NCI-H187 treated with DMSO at 0.1 percent for 48 hours (cell line): ENCODE measurements around the gene RABGAP1.

ENCODE experiments used
- DNase-seq: peaks from one replicate; lab custom pipeline; 2025; lab: John Stamatoyannopoulos, UW

RABGAP1 gene

GRCh38 chr9:123083680-123084079 lies 142.9 kb downstream of the RABGAP1 start:
- DNase-seq, result no peak

- DNase-seq, result no peak
Measured at GRCh38 chr9:123084256-123084655, 143.4 kb downstream of the RABGAP1 start.

GRCh38 chr9:123085916-123086315 lies 145.1 kb downstream of the RABGAP1 start:
- no peak for DNase-seq

- DNase-seq, result no peak
Measured at GRCh38 chr9:123087359-123087888, 146.6 kb downstream of the RABGAP1 start.

GRCh38 chr9:123089040-123089439 lies 148.2 kb downstream of the RABGAP1 start:
- no peak for DNase-seq

- DNase-seq, result no peak
Measured at GRCh38 chr9:123089790-123090189, 149.0 kb downstream of the RABGAP1 start.

- DNase-seq, result no peak
Measured at GRCh38 chr9:123090198-123090896, 149.5 kb downstream of the RABGAP1 start.

GRCh38 chr9:123090956-123091355 lies 150.1 kb downstream of the RABGAP1 start:
- no peak for DNase-seq

- DNase-seq, result no peak
Measured at GRCh38 chr9:123091459-123091858, 150.6 kb downstream of the RABGAP1 start.

- DNase-seq, result no peak
Measured at GRCh38 chr9:123093141-123093540, 152.3 kb downstream of the RABGAP1 start.

GRCh38 chr9:123096987-123097386 lies 156.2 kb downstream of the RABGAP1 start:
- no peak for DNase-seq

GRCh38 chr9:123097430-123098095 lies 156.7 kb downstream of the RABGAP1 start:
- DNase-seq, result no peak

- no peak for DNase-seq
Measured at GRCh38 chr9:123098096-123098459, 157.3 kb downstream of the RABGAP1 start.

GRCh38 chr9:123099042-123099441 lies 158.2 kb downstream of the RABGAP1 start:
- DNase-seq, result no peak

- no peak for DNase-seq
Measured at GRCh38 chr9:123099548-123099947, 158.7 kb downstream of the RABGAP1 start.

GRCh38 chr9:123102375-123103113 lies 161.7 kb downstream of the RABGAP1 start:
- DNase-seq, result no peak

GRCh38 chr9:123104807-123105206 lies 164.0 kb downstream of the RABGAP1 start:
- no peak for DNase-seq

GRCh38 chr9:123105490-123105889 lies 164.7 kb downstream of the RABGAP1 start:
- no peak for DNase-seq

- no peak for DNase-seq
Measured at GRCh38 chr9:123107639-123108285, 166.9 kb downstream of the RABGAP1 start.

GRCh38 chr9:123108976-123109375 lies 168.2 kb downstream of the RABGAP1 start:
- no peak for DNase-seq

- no peak for DNase-seq
Measured at GRCh38 chr9:123109540-123110279, 168.9 kb downstream of the RABGAP1 start.
